Loucy (cell line): ENCODE results near the gene FSTL5.

Experiments used
- H2AFZ ChIP-seq: fragments of 200-600 bp; sonication (generic); 2 replicates; pipeline ENCODE4 v1.6.0; 2016; ENCODE audit warnings: antibody characterized with exemption, mild to moderate bottlenecking, low read length, moderate library complexity
- H3F3A ChIP-seq: fragments of 200-600 bp; 2 replicates; pipeline ENCODE4 v1.6.0; 2016; ENCODE audit warnings: antibody characterized with exemption, low read depth, mild to moderate bottlenecking
- H3K27me3 ChIP-seq: fragments of 200-600 bp; sonication (generic); 2 replicates; pipeline ENCODE4 v1.6.1; 2014; ENCODE audit warnings: low read length, mild to moderate bottlenecking; ENCODE audit not compliant: insufficient read depth, poor library complexity, severe bottlenecking
- H3K36me3 ChIP-seq: fragments of 200-600 bp; sonication (generic); 2 replicates; pipeline ENCODE4 v1.6.1; 2016; ENCODE audit warnings: low read length; ENCODE audit not compliant: insufficient read depth
- H3K4me1 ChIP-seq: fragments of 200-600 bp; sonication (generic); 2 replicates; pipeline ENCODE4 v1.5.1; 2014; ENCODE audit warnings: low read length, mild to moderate bottlenecking; ENCODE audit not compliant: insufficient read depth, poor library complexity, severe bottlenecking
- H3K4me2 ChIP-seq: fragments of 200-600 bp; sonication (generic); 2 replicates; pipeline ENCODE4 v1.6.0; 2014; ENCODE audit warnings: antibody characterized with exemption, low read length, low read depth, mild to moderate bottlenecking; ENCODE audit not compliant: poor library complexity, severe bottlenecking
- H3K4me3 ChIP-seq: fragments of 200-600 bp; sonication (generic); 2 replicates; pipeline ENCODE4 v1.5.1; 2014; ENCODE audit warnings: low read length, mild to moderate bottlenecking, mixed read lengths; ENCODE audit not compliant: poor library complexity, severe bottlenecking
- H3K79me2 ChIP-seq: fragments of 200-600 bp; sonication (generic); 2 replicates; pipeline ENCODE4 v1.6.1; 2014; ENCODE audit warnings: low read length; ENCODE audit not compliant: insufficient read depth
- H3K9ac ChIP-seq: fragments of 200-600 bp; sonication (generic); 2 replicates; pipeline ENCODE4 v1.6.0; 2014; ENCODE audit warnings: mild to moderate bottlenecking, low read depth, low read length, moderate library complexity; ENCODE audit not compliant: poor library complexity, severe bottlenecking
- H3K9me2 ChIP-seq: fragments of 200-600 bp; sonication (generic); replicated peaks from 2 replicates; pipeline ENCODE4 v1.6.1; 2016; ENCODE audit warnings: low read depth, low read length, mixed read lengths
- H3K9me3 ChIP-seq: fragments of 200-600 bp; sonication (generic); 2 replicates; pipeline ENCODE4 v1.6.1; 2014; ENCODE audit warnings: mild to moderate bottlenecking, antibody characterized with exemption, low read length, low read depth; ENCODE audit not compliant: insufficient read depth
- H4K20me1 ChIP-seq: fragments of 200-600 bp; sonication (generic); 2 replicates; pipeline ENCODE4 v1.6.0; 2014; ENCODE audit warnings: antibody characterized with exemption, low read length, mild to moderate bottlenecking; ENCODE audit not compliant: insufficient read depth, poor library complexity, severe bottlenecking
- CTCF ChIP-seq: fragments of 200-600 bp; sonication (generic); conservative IDR thresholded peaks from 2 replicates; pipeline ENCODE4 v1.5.1; 2014; ENCODE audit warnings: mild to moderate bottlenecking, antibody characterized with exemption, low read length
- EZH2phosphoT487 ChIP-seq: fragments of 200-600 bp; IDR thresholded peaks from 2 replicates; pipeline ENCODE4 v1.6.1; 2018; ENCODE audit warnings: antibody characterized with exemption, mild to moderate bottlenecking, moderate library complexity, borderline replicate concordance

The FSTL5 gene

GRCh38 chr4:161988946-161989345, 174.9 kb downstream of the FSTL5 start:
- no peak overlapping the region for H2AFZ ChIP-seq
- no peaks in the 10 kb centered on the region for H3K36me3 ChIP-seq
- H3K9me3 ChIP-seq = no peaks in the 10 kb centered on the region
- H3K9ac ChIP-seq = no peak overlapping the region
- TF ChIP-seq EZH2phosphoT487 = no peak
- no peaks in the 10 kb centered on the region for H3K4me1 ChIP-seq
- no peaks in the 10 kb centered on the region for H3F3A ChIP-seq
- H3K9me2 ChIP-seq = no peaks in the 10 kb centered on the region
- no peaks in the 10 kb centered on the region for H3K27me3 ChIP-seq
- H3K79me2 ChIP-seq = no peaks in the 10 kb centered on the region
- no peak overlapping the region for H3K4me3 ChIP-seq
- no peak overlapping the region for H3K4me2 ChIP-seq
- no peaks in the 10 kb centered on the region for H4K20me1 ChIP-seq

DNA sequence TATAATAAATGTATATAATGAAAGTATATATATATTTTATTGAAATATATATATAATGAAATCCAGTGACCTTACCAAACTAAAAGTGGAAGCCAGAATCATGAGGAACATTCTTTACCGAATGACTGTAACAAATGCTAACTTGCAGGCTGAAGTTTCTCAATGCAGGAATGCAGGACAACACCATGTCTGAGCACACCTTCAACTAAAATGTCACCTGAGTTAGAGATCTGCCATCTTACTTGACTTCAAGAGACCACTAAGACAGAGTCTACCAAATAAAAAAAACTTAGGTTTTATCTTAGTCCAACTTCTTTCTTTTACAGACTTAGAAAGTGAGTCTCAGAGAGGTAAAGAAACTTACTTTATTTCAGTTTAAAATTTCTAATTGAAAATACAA, 176.2 kb downstream of the FSTL5 start:
- TF ChIP-seq CTCF (no peak), EZH2phosphoT487 (no peak)
- Histone ChIP-seq H3K36me3 (no peaks in the 10 kb centered on the region), H3K9me2 (no peaks in the 10 kb centered on the region)

DNA sequence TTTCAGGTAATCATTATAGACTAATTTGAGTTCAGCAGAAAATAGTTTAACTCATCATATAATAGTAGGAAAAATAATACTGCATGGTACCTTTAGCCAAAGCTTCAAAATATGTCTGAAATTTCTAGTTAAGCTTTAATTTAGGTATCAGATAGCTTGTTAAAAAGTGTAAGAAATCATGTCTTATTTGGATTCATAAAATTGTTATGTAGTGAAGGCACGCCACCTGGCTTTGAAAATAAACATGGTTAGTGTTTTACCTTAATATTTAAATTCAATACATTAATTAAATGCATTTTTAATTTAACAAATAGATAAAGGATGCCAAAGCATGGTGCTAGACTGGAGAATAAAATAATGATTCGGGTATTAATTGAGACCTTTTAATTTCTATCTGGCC, 211.4 kb downstream of the FSTL5 start:
- no peak overlapping the region for H3K4me2 ChIP-seq
- TF ChIP-seq CTCF (no peak), EZH2phosphoT487 (no peak)

More for the DNA sequence above, 176.2 kb downstream of the FSTL5 start:
- no peaks in the 10 kb centered on the region for H3K27me3 ChIP-seq
- H4K20me1 ChIP-seq = no peaks in the 10 kb centered on the region
- no peaks in the 10 kb centered on the region for H3K79me2 ChIP-seq
- no peaks in the 10 kb centered on the region for H3K4me1 ChIP-seq
- no peak overlapping the region for H3K4me3 ChIP-seq
- no peaks in the 10 kb centered on the region for H3F3A ChIP-seq
- no peaks in the 10 kb centered on the region for H3K9me3 ChIP-seq
- H3K4me2 ChIP-seq = no peak overlapping the region
- no peak overlapping the region for H2AFZ ChIP-seq
- no peak overlapping the region for H3K9ac ChIP-seq

GRCh38 chr4:161949946-161950725, 213.7 kb downstream of the FSTL5 start:
- H2AFZ ChIP-seq = no peak overlapping the region
- no peaks in the 10 kb centered on the region for H3K36me3 ChIP-seq
- no peak overlapping the region for H3K9ac ChIP-seq
- no peaks in the 10 kb centered on the region for H3K4me1 ChIP-seq
- no peaks in the 10 kb centered on the region for H3K9me2 ChIP-seq
- H3K9me3 ChIP-seq = no peaks in the 10 kb centered on the region
- H3F3A ChIP-seq = no peaks in the 10 kb centered on the region
- no peak overlapping the region for H3K4me2 ChIP-seq
- H3K79me2 ChIP-seq = no peaks in the 10 kb centered on the region
- no peaks in the 10 kb centered on the region for H3K27me3 ChIP-seq
- no peaks in the 10 kb centered on the region for H4K20me1 ChIP-seq
- TF ChIP-seq CTCF (no peak), EZH2phosphoT487 (no peak)
- H3K4me3 ChIP-seq = no peak overlapping the region

More for the DNA sequence above, 211.4 kb downstream of the FSTL5 start:
- no peaks in the 10 kb centered on the region for H3K79me2 ChIP-seq
- H3F3A ChIP-seq = no peaks in the 10 kb centered on the region
- no peak overlapping the region for H3K4me3 ChIP-seq
- H3K4me1 ChIP-seq = no peaks in the 10 kb centered on the region
- no peaks in the 10 kb centered on the region for H3K27me3 ChIP-seq
- no peaks in the 10 kb centered on the region for H4K20me1 ChIP-seq
- H3K9ac ChIP-seq = no peak overlapping the region
- H2AFZ ChIP-seq = no peak overlapping the region
- H3K9me3 ChIP-seq = no peaks in the 10 kb centered on the region
- H3K36me3 ChIP-seq = no peaks in the 10 kb centered on the region
- no peaks in the 10 kb centered on the region for H3K9me2 ChIP-seq
